ENCODE data around the gene LRRFIP1. TPM values are rescaled to one million over a fixed set of nuclear protein-coding genes. Genes with fewer than 3 reads are reported as not detected.

LRRFIP1 gene
- total RNA-seq, 1 donor from 2014 or later: 134 TPM

GRCh38 chr2:237819231-237819630 lies 191.8 kb downstream of the LRRFIP1 start:
- POLR2A ChIA-PET: interaction anchor here (0.5 kb wide), 1 partner anchor 447 kb away, joined by 3 read pairs; no protein-coding TSS in a partner anchor
- no peaks in the 10 kb centered on the region for H3K9me3 Mint-ChIP-seq
- ATAC-seq (ENCODE audit: low read depth): no peak
- H3K4me3 Mint-ChIP-seq: no peak overlapping the region
- intact Hi-C loops (cut with micrococcal nuclease): no loop called here
- H3K4me1 Mint-ChIP-seq: no peaks in the 10 kb centered on the region
- no peaks in the 10 kb centered on the region for H3K27me3 Mint-ChIP-seq
- CTCF ChIA-PET: no interaction called here
- DNase-seq: no peak
- no peak for TF ChIP-seq CTCF (IDR thresholded peaks at IDR 0.05)
- no peaks in the 10 kb centered on the region for H3K36me3 Mint-ChIP-seq (ENCODE audit: low read depth)
- no peak overlapping the region for H3K27ac Mint-ChIP-seq

GRCh38 chr2:237820421-237820820 lies 193.0 kb downstream of the LRRFIP1 start:
- no peaks in the 10 kb centered on the region for H3K27me3 Mint-ChIP-seq
- H3K4me1 Mint-ChIP-seq: no peaks in the 10 kb centered on the region
- ATAC-seq (ENCODE audit: low read depth) (no peak), DNase-seq (no peak)
- no peaks in the 10 kb centered on the region for H3K9me3 Mint-ChIP-seq
- no peak for TF ChIP-seq CTCF (IDR thresholded peaks at IDR 0.05)
- H3K27ac Mint-ChIP-seq: no peak overlapping the region
- no peaks in the 10 kb centered on the region for H3K36me3 Mint-ChIP-seq (ENCODE audit: low read depth)
- intact Hi-C loops (cut with micrococcal nuclease): no loop called here
- ChIA-PET POLR2A (no interaction called here), CTCF (no interaction called here)
- H3K4me3 Mint-ChIP-seq: no peak overlapping the region

- no peak for ATAC-seq (ENCODE audit: low read depth)
- intact Hi-C loops (cut with micrococcal nuclease): no loop called here
- Mint-ChIP-seq H3K4me3 (no peak overlapping the region), H3K4me1 (no peaks in the 10 kb centered on the region), H3K36me3 (ENCODE audit: low read depth) (no peaks in the 10 kb centered on the region), H3K9me3 (no peaks in the 10 kb centered on the region), H3K27ac (no peak overlapping the region), H3K27me3 (no peaks in the 10 kb centered on the region)
- CTCF ChIA-PET: no interaction called here
- POLR2A ChIA-PET: no interaction called here
- no peak for DNase-seq
- TF ChIP-seq CTCF (IDR thresholded peaks at IDR 0.05): no peak
These were observed 196.2 kb downstream of the LRRFIP1 start for GRCh38 chr2:237823544-237823943.

- DNase-seq (no peak), ATAC-seq (ENCODE audit: low read depth) (no peak)
- intact Hi-C loops (cut with micrococcal nuclease): no loop called here
- Mint-ChIP-seq H3K27me3 (no peaks in the 10 kb centered on the region), H3K4me1 (no peaks in the 10 kb centered on the region), H3K27ac (no peak overlapping the region), H3K9me3 (no peaks in the 10 kb centered on the region), H3K36me3 (ENCODE audit: low read depth) (no peaks in the 10 kb centered on the region), H3K4me3 (no peak overlapping the region)
- TF ChIP-seq CTCF (IDR thresholded peaks at IDR 0.05): no peak
- ChIA-PET CTCF (no interaction called here), POLR2A (no interaction called here)
These were observed 196.7 kb downstream of the LRRFIP1 start for GRCh38 chr2:237824085-237824484.

GRCh38 chr2:237827421-237827987 lies 200.1 kb downstream of the LRRFIP1 start:
- H3K36me3 Mint-ChIP-seq (ENCODE audit: low read depth): no peaks in the 10 kb centered on the region

More at GRCh38 chr2:237827421-237827987, 200.1 kb downstream of the LRRFIP1 start:
- Mint-ChIP-seq H3K4me1 (no peaks in the 10 kb centered on the region), H3K27me3 (no peaks in the 10 kb centered on the region), H3K4me3 (no peak overlapping the region), H3K9me3 (no peaks in the 10 kb centered on the region), H3K27ac (no peak overlapping the region)
- DNase-seq (no peak), ATAC-seq (ENCODE audit: low read depth) (no peak)
- intact Hi-C loops (cut with micrococcal nuclease): no loop called here
- ChIA-PET CTCF (no interaction called here), POLR2A (no interaction called here)
- no peak for TF ChIP-seq CTCF (IDR thresholded peaks at IDR 0.05)

Other genes with a start within 250 kb of the LRRFIP1 start
- gene COL6A3, start 213.4 kb upstream of the LRRFIP1 start, total RNA-seq: 0.02 and 0.05 TPM in 2 replicates
- gene MLPH, start 140.3 kb upstream of the LRRFIP1 start, total RNA-seq: not detected in 2 replicates
- not detected in 2 replicates for gene PRLH, start 61.0 kb upstream of the LRRFIP1 start, total RNA-seq
- gene RAB17, start 36.9 kb upstream of the LRRFIP1 start, total RNA-seq: not detected in 2 replicates
- 0.69 and 1.3 TPM in 2 replicates for gene RBM44, start 171.2 kb downstream of the LRRFIP1 start, total RNA-seq
- 3.9 and 4.4 TPM in 2 replicates for gene RAMP1, start 232.0 kb downstream of the LRRFIP1 start, total RNA-seq

Measured in activated B cell treated with CpG ODN at 0.5 μM for 24 hours (primary cell).